Trophoblast cell (in vitro differentiated cells and primary cell): ENCODE data around the gene PFKL.
"Not testable (repeated sequence)": the region's sequence is repeated elsewhere in the genome, so short reads cannot be mapped to it uniquely, and the experiment has no call there.

Experiments
- DNase-seq, 2 donors: peaks; one replicate each; pipeline ENCODE4 v3.0.0-alpha.2; 2016
- H2AFZ ChIP-seq: 2 replicates; pipeline ENCODE4 v1.6.1; 2013; ENCODE audit warnings: low read length, moderate library complexity, mild to moderate bottlenecking; ENCODE audit not compliant: insufficient read depth, poor library complexity
- H2AK5ac ChIP-seq: 2 replicates; pipeline ENCODE4 v1.6.1; 2013; ENCODE audit warnings: mild to moderate bottlenecking, low read length
- H2BK120ac ChIP-seq: 2 replicates; pipeline ENCODE4 v1.6.1; 2013; ENCODE audit warnings: low read length, mild to moderate bottlenecking, moderate library complexity; ENCODE audit not compliant: insufficient read depth, poor library complexity
- H2BK12ac ChIP-seq: 2 replicates; pipeline ENCODE4 v1.6.1; 2013; ENCODE audit warnings: mild to moderate bottlenecking, low read length, moderate library complexity
- H2BK5ac ChIP-seq: 2 replicates; pipeline ENCODE4 v1.6.1; 2013; ENCODE audit warnings: low read length, low read depth, moderate library complexity, mild to moderate bottlenecking; ENCODE audit not compliant: poor library complexity
- H3K14ac ChIP-seq: 2 replicates; pipeline ENCODE4 v1.6.1; 2013; ENCODE audit warnings: mild to moderate bottlenecking, low read length
- H3K18ac ChIP-seq: 2 replicates; pipeline ENCODE4 v1.6.1; 2013; ENCODE audit warnings: mild to moderate bottlenecking, low read length
- H3K23ac ChIP-seq: 2 replicates; pipeline ENCODE4 v1.6.1; 2013; ENCODE audit warnings: low read length
- H3K27ac ChIP-seq: 2 replicates; pipeline ENCODE4 v1.5.1; 2013; ENCODE audit warnings: low read depth, mild to moderate bottlenecking, inconsistent platforms, low read length, moderate library complexity
- H3K27me3 ChIP-seq: 2 replicates; pipeline ENCODE4 v1.6.1; 2013; ENCODE audit warnings: inconsistent platforms, mild to moderate bottlenecking, low read length, moderate library complexity; ENCODE audit not compliant: insufficient read depth
- H3K36me3 ChIP-seq, 2 experiments: 1 replicate in 1 of 2; 2 replicates in 1 of 2; pipeline ENCODE4 v1.6.1; 2013; ENCODE audit warnings: low read length in 2 of 2, mild to moderate bottlenecking in 2 of 2, moderate library complexity in 1 of 2; ENCODE audit not compliant: insufficient read depth in 2 of 2, control insufficient read depth in 1 of 2
- H3K4ac ChIP-seq: 2 replicates; pipeline ENCODE4 v1.6.1; 2013; ENCODE audit warnings: low read depth, mild to moderate bottlenecking, low read length, moderate library complexity
- H3K4me1 ChIP-seq, 2 experiments: 1 replicate in 1 of 2; 2 replicates in 1 of 2; pipeline ENCODE4 v1.6.1; 2013; ENCODE audit warnings: low read length in 2 of 2, mild to moderate bottlenecking in 2 of 2, moderate library complexity in 1 of 2; ENCODE audit not compliant: insufficient read depth in 2 of 2, control insufficient read depth in 1 of 2
- H3K4me2 ChIP-seq: 2 replicates; pipeline ENCODE4 v1.6.1; 2013; ENCODE audit warnings: inconsistent platforms, mild to moderate bottlenecking, low read length, moderate library complexity
- H3K4me3 ChIP-seq: 2 replicates; pipeline ENCODE4 v1.5.1; 2013; ENCODE audit warnings: mild to moderate bottlenecking, low read depth, low read length, inconsistent platforms
- H3K79me1 ChIP-seq: one replicate; pipeline ENCODE4 v1.6.1; 2013; ENCODE audit warnings: low read length
- H3K79me2 ChIP-seq: 2 replicates; pipeline ENCODE4 v1.6.1; 2013; ENCODE audit warnings: low read length, mild to moderate bottlenecking; ENCODE audit not compliant: control insufficient read depth, insufficient read depth, poor library complexity
- H3K9ac ChIP-seq: 2 replicates; pipeline ENCODE4 v1.6.1; 2013; ENCODE audit warnings: mild to moderate bottlenecking, low read length
- H3K9me3 ChIP-seq: 2 replicates; pipeline ENCODE4 v1.6.1; 2013; ENCODE audit warnings: low read depth, mild to moderate bottlenecking, control low read depth, inconsistent platforms, low read length; ENCODE audit not compliant: insufficient read depth
- H4K12ac ChIP-seq: 2 replicates; pipeline ENCODE4 v1.6.1; 2013; ENCODE audit warnings: low read depth, mild to moderate bottlenecking, low read length, moderate library complexity
- H4K8ac ChIP-seq: 2 replicates; pipeline ENCODE4 v1.6.1; 2013; ENCODE audit warnings: low read depth, mild to moderate bottlenecking, low read length, moderate library complexity
- H4K91ac ChIP-seq: one replicate; pipeline ENCODE4 v1.6.1; 2013; ENCODE audit warnings: low read depth, mild to moderate bottlenecking, low read length, moderate library complexity
- WGBS: extraction: QIAGEN DNeasy Blood & Tissue Kit; methylation state at CpG from one replicate; pipeline ENCODE4 v1.1.7; 2013; ENCODE audit warnings: missing lambda C conversion rate; ENCODE audit not compliant: insufficient read length, insufficient coverage; ENCODE audit errors: extremely low coverage; 5-methylcytosine and 5-hydroxymethylcytosine counted together

The PFKL gene

DNA sequence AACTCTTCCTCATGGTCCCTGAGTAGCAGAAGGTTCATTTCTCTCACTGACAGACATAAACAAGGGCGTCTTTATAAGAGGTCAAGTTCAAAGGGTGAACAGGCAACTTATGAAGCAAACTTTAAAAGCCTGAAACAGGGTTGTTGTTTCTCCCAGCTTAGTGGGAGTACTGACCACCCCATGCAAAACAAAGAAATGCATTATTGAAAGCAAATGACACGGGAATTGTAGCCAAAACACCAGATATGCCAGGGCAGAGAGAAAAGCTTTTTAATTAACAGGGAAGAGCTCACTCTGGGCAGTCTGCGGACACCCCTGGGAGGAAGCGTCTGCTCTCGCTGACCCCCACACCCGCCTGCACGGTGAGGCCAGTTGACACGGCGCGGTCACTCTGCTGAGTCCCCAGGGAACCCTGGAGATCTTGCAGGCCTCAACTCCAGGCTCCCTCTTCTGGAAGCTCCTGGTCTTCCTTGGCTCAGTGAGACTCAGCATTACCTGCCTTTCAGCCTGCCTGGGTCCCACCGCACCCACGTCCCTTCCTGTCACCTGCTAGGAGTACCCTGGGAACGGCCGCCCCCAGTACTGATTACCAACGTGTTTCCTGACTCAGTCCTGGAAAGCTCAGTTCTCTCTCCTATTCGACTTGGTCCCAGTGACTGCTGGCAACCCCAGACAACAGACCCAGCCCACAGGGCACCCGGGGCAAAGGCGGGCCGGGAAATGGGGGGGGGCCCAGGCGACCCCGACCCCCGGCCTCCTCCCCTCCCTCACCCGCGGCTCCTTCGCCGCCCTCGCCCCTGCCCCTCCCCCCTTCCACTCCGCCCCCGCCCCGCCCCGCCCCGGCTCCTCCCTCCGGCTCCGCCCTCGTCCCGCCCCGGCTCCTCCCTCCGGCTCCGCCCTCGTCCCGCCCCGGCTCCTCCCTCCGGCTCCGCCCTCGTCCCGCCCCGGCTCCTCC, 38.4 kb downstream of the PFKL start:
- WGBS = no CpG with 5 or more reads among the region's 47 CpGs
- H2AFZ ChIP-seq = no peak overlapping the region

GRCh38 chr21:44338971-44339910, 39.4 kb downstream of the PFKL start, which contains the start of gene CFAP410:
CFAP410 (minus strand) TSS chr21:44339390; CDS start chr21:44339194, 196 bp downstream.
- H4K12ac ChIP-seq = peak within 1 kb of the TSS; percentile 73
- peaks cover 8% of the 10 kb centered on the region for H3K79me1 ChIP-seq
- peak within 1 kb of the TSS; percentile 87 for H3K14ac ChIP-seq
- no peaks in the 10 kb centered on the region for H3K27me3 ChIP-seq
- peak within 1 kb of the TSS; percentile 100 for H3K4me3 ChIP-seq
- peaks cover 5% of the 10 kb centered on the region for H3K79me2 ChIP-seq
- peak within 1 kb of the TSS; percentile 66 for H2AFZ ChIP-seq
- peak within 1 kb of the TSS; percentile 94 for H4K8ac ChIP-seq
- peak within 1 kb of the TSS; percentile 90 for H4K91ac ChIP-seq
- peak within 1 kb of the TSS; percentile 56 for H2AK5ac ChIP-seq
- H3K18ac ChIP-seq = peak within 1 kb of the TSS; percentile 76
- no CpG with 5 or more reads among the region's 90 CpGs for WGBS
- peaks cover 8 to 11% of the 10 kb centered on the region in 2 experiments for H3K36me3 ChIP-seq
- H3K4me1 ChIP-seq = peaks cover 4 to 9% of the 10 kb centered on the region in 2 experiments
- H2BK120ac ChIP-seq = peak within 1 kb of the TSS; percentile 89
- H3K4me2 ChIP-seq = peak within 1 kb of the TSS; percentile 80
- no peak within 1 kb of the TSS for H3K23ac ChIP-seq
- H3K9me3 ChIP-seq = no peaks in the 10 kb centered on the region
- peak within 1 kb of the TSS; percentile 99 for H3K9ac ChIP-seq
- H3K4ac ChIP-seq = peak within 1 kb of the TSS; percentile 18
- H2BK5ac ChIP-seq = peak within 1 kb of the TSS; percentile 97
- no peak within 1 kb of the TSS for H2BK12ac ChIP-seq
- peak within 1 kb of the TSS; percentile 100 for H3K27ac ChIP-seq
- peak; percentile 96 to 97 for DNase-seq

More for the DNA sequence above, 38.4 kb downstream of the PFKL start:
- no peak overlapping the region for H3K9ac ChIP-seq
- H3K36me3 ChIP-seq = peaks cover 8 to 11% of the 10 kb centered on the region in 2 experiments
- DNase-seq = peak; percentile 35 to 54
- no peak overlapping the region for H2AK5ac ChIP-seq
- H2BK120ac ChIP-seq = no peak overlapping the region
- H3K27ac ChIP-seq = peak overlapping the region; percentile 1
- H3K79me2 ChIP-seq = peaks cover 5% of the 10 kb centered on the region
- no peak overlapping the region for H2BK5ac ChIP-seq
- no peak overlapping the region for H4K91ac ChIP-seq
- H3K4me2 ChIP-seq = peak overlapping the region; percentile 80
- no peak overlapping the region for H2BK12ac ChIP-seq
- no peak overlapping the region for H3K4ac ChIP-seq
- peak overlapping the region; percentile 8 for H4K8ac ChIP-seq
- no peak overlapping the region for H3K18ac ChIP-seq
- no peak overlapping the region for H3K14ac ChIP-seq
- peak overlapping the region; percentile 69 for H3K4me3 ChIP-seq
- H3K79me1 ChIP-seq = peaks cover 8% of the 10 kb centered on the region
- no peaks in the 10 kb centered on the region for H3K27me3 ChIP-seq
- peaks cover 4 to 9% of the 10 kb centered on the region in 2 experiments for H3K4me1 ChIP-seq
- peak overlapping the region; percentile 40 for H4K12ac ChIP-seq
- no peaks in the 10 kb centered on the region for H3K9me3 ChIP-seq
- H3K23ac ChIP-seq = no peak overlapping the region

GRCh38 chr21:44341726-44342458, 42.0 kb downstream of the PFKL start:
- H3K79me2 ChIP-seq, H3K14ac ChIP-seq, H3K9me3 ChIP-seq, H3K18ac ChIP-seq, H3K36me3 ChIP-seq, DNase-seq, H4K12ac ChIP-seq, H3K9ac ChIP-seq, H3K79me1 ChIP-seq, H2BK5ac ChIP-seq, H2AK5ac ChIP-seq, H3K4me1 ChIP-seq, H4K91ac ChIP-seq, H2BK12ac ChIP-seq, H3K27me3 ChIP-seq, H2BK120ac ChIP-seq, H3K4me2 ChIP-seq, H3K23ac ChIP-seq, H3K4ac ChIP-seq, H2AFZ ChIP-seq, H3K4me3 ChIP-seq: not testable (repeated sequence)
- Histone ChIP-seq H4K8ac (peak overlapping the region; percentile 39), H3K27ac (peak overlapping the region; percentile 71)
- no CpG with 5 or more reads among the region's 12 CpGs for WGBS

GRCh38 chr21:44342981-44343380, 43.1 kb downstream of the PFKL start:
- no CpG with 5 or more reads among the region's 8 CpGs for WGBS
- H3K27ac ChIP-seq, H3K4me1 ChIP-seq, H3K9me3 ChIP-seq, H3K4me2 ChIP-seq, H3K79me1 ChIP-seq, H3K4me3 ChIP-seq, H3K9ac ChIP-seq, H2AFZ ChIP-seq, H4K8ac ChIP-seq, H3K27me3 ChIP-seq, H2BK5ac ChIP-seq, H3K18ac ChIP-seq, H4K12ac ChIP-seq, H2BK120ac ChIP-seq, H3K14ac ChIP-seq, H2AK5ac ChIP-seq, H3K23ac ChIP-seq, H3K79me2 ChIP-seq, H3K4ac ChIP-seq, H3K36me3 ChIP-seq, DNase-seq, H4K91ac ChIP-seq, H2BK12ac ChIP-seq: not testable (repeated sequence)
